ENCODE data around the gene IFT122.
"Not testable (repeated sequence)": the region's sequence is repeated elsewhere in the genome, so short reads cannot be mapped to it uniquely, and the experiment has no call there.

- TF ChIP-seq, protein P1, sequence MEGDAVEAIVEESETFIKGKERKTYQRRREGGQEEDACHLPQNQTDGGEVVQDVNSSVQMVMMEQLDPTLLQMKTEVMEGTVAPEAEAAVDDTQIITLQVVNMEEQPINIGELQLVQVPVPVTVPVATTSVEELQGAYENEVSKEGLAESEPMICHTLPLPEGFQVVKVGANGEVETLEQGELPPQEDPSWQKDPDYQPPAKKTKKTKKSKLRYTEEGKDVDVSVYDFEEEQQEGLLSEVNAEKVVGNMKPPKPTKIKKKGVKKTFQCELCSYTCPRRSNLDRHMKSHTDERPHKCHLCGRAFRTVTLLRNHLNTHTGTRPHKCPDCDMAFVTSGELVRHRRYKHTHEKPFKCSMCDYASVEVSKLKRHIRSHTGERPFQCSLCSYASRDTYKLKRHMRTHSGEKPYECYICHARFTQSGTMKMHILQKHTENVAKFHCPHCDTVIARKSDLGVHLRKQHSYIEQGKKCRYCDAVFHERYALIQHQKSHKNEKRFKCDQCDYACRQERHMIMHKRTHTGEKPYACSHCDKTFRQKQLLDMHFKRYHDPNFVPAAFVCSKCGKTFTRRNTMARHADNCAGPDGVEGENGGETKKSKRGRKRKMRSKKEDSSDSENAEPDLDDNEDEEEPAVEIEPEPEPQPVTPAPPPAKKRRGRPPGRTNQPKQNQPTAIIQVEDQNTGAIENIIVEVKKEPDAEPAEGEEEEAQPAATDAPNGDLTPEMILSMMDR (IDR thresholded peaks at IDR 0.05; ENCODE audit: extremely low read depth in 1 of 2, insufficient read depth in 1 of 2, low read depth in 1 of 2, low read length in 2 of 2), result not testable (repeated sequence)
- not testable (repeated sequence) for TF ChIP-seq POLR2A (IDR thresholded peaks at IDR 0.05; ENCODE audit: low read depth, low read length); MYC (IDR thresholded peaks at IDR 0.05; ENCODE audit: low read depth, low read length); POLR2AphosphoS5 (IDR thresholded peaks at IDR 0.05; ENCODE audit: insufficient read depth, low read depth, low read length); JUN (IDR thresholded peaks at IDR 0.05; ENCODE audit: borderline replicate concordance, insufficient read depth, insufficient read length, low read depth)
Measured at GRCh38 chr3:129515108-129515820, 75.2 kb downstream of the IFT122 start.

All from endothelial cell of umbilical vein (primary cell).